A549 (cell line): ENCODE measurements around the gene TMOD2.

Experiments
- BHLHE40 ChIP-seq: IDR thresholded peaks from 2 replicates; pipeline ENCODE4 v1.6.1; 2012; ENCODE audit warnings: low read depth, low read length, inconsistent platforms
- CTCF ChIP-seq: fragments of >200 bp; sonication (Bioruptor Twin); formaldehyde crosslinking; IDR thresholded peaks from 3 replicates; pipeline ENCODE4 v1.5.1; 2016
- MAZ ChIP-seq: fragments of 150-350 bp; IDR thresholded peaks from 2 replicates; pipeline ENCODE4 v1.6.1; 2014; ENCODE audit warnings: antibody characterized with exemption, low read depth, low read length, borderline replicate concordance

DNA sequence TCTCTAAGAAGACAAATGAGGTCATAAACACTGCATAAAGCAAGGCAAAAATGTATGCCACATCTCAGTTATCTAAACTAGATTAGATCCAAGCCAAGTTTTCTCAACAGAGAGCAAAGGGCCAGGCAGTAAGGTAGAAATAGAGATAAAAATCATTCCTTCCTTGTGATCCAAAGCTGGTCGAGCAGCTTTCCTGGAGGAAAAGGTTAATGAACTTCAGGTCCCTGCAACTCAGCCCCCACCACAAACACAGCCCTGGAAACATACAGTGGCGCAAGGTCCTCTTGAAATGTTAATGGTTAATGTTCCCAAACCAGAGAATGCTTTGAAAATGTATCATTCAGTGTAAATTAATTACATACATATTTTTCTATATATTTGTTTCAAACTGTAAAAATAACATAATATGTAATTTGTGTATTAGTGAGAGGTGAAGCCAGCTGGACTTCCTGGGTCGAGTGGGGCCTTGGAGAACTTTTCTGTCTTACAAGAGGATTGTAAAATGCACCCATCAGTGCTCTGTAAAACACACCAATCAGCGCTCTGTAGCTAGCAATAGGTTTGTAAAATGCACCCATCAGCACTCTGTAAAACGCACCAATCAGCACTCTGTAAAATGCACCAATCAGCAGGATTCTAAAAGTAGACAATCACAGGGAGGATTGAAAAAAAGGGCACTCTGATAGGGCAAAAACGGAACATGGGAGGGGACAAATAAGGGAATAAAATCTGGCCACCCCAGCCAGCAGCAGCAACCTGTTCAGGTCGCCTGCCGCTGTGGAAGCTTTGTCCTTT is 31.0 kb upstream of the TMOD2 start:
- TF ChIP-seq CTCF = no peak
- TF ChIP-seq BHLHE40 = no peak
- no peak for TF ChIP-seq MAZ
